Adrenal gland (tissue), 5 donors: ENCODE results near the gene ZNF521.

Experiments used
- CTCF ChIP-seq, 6 experiments: fragments of 450-650 bp in 4 of 6; fragments of 200-600 bp in 2 of 6; sonication (generic) in 1 of 6; IDR thresholded peaks; 1 replicate in 5 of 6; 2 replicates in 1 of 6; pipeline versions ENCODE4 v1.5.1 to v1.8.0; 2016 to 2021; ENCODE audit warnings: antibody characterized with exemption in 6 of 6, mild to moderate bottlenecking in 2 of 6, moderate library complexity in 1 of 6
- POLR2A ChIP-seq, 2 donors: fragments of 450-650 bp; IDR thresholded peaks; one replicate each; pipeline ENCODE4 v1.6.1; 2017; ENCODE audit warnings: antibody characterized with exemption in 2 of 2, mild to moderate bottlenecking in 2 of 2, moderate library complexity in 1 of 2
- donor health status: DM: no; HTN: no; CAD: no.

DNA sequence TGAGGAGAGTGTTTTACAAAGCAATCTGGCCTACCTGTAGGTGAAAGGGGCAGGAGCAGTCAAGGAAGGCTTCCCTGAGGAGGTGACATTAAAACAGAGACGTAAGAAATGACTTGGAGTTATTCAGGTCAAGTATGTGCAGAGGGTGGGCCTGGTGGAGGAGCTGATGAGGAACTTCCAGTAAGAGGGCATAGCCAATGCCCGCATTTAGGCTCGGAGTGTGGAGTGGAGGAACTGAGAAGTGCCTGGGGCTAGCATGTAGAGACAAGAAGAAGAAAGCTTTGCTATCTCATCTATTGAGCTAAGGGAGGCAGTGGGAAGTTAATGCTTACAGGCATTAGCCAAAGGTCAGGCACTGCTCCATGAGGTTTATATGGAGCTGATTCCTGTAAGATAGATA lies 312.2 kb downstream of the ZNF521 start:
- TF ChIP-seq POLR2A (IDR thresholded peaks at IDR 0.05) (no peak), CTCF (IDR thresholded peaks at IDR 0.05) (no peak)
